SK-N-SH (cell line): ENCODE data around the gene GPD1.

ENCODE experiments used
- CTCF ChIP-seq: fragments of 200-600 bp; sonication (generic); IDR thresholded peaks from 2 replicates; pipeline ENCODE4 v1.6.1; 2017; ENCODE audit warnings: antibody characterized with exemption, mild to moderate bottlenecking, moderate library complexity
- EP300 ChIP-seq, 2 experiments: IDR thresholded peaks; 2 replicates each; pipeline versions ENCODE4 v1.4.0 to v1.6.1; 2012; ENCODE audit warnings: borderline replicate concordance in 1 of 2, low read depth in 1 of 2, low read length in 1 of 2
- RAD21 ChIP-seq: IDR thresholded peaks from 2 replicates; pipeline ENCODE4 v1.6.1; 2012; ENCODE audit warnings: mild to moderate bottlenecking, low read length
- SMC3 ChIP-seq: IDR thresholded peaks from 2 replicates; pipeline ENCODE4 v1.6.1; 2012; ENCODE audit warnings: low read depth, low read length, improper control_type of control experiment
- YY1 ChIP-seq: IDR thresholded peaks from 2 replicates; pipeline ENCODE4 v1.4.0; 2012; ENCODE audit warnings: low read depth, mild to moderate bottlenecking
- ZBTB33 ChIP-seq: IDR thresholded peaks from 2 replicates; pipeline ENCODE4 v1.4.0; 2012; ENCODE audit warnings: low read depth, borderline replicate concordance

GRCh38 chr12:50157259-50157658 lies 53.5 kb downstream of the GPD1 start:
- no peak for TF ChIP-seq YY1
- TF ChIP-seq EP300 (IDR thresholded peaks at IDR 0.05; ENCODE audit: borderline replicate concordance in 1 of 2, low read depth in 1 of 2, low read length in 1 of 2) = no peak
- no peak for TF ChIP-seq CTCF
- TF ChIP-seq ZBTB33 = no peak
- no peak for TF ChIP-seq SMC3
- TF ChIP-seq RAD21 = no peak
